Stimulated activated CD8-positive, alpha-beta memory T cell treated with anti-CD3 and anti-CD28 coated beads, Interleukin-2, amount 100 ng/mL, for 48 hours (primary cell): ENCODE measurements around the gene OR10D3.
"Not testable (repeated sequence)": the region's sequence is repeated elsewhere in the genome, so short reads cannot be mapped to it uniquely, and the experiment has no call there.

Experiments
- DNase-seq, 2 donors: peaks; one replicate each; pipeline ENCODE4 v3.0.0-alpha.2; 2020; ENCODE audit warnings: low read depth in 2 of 2

Gene OR10D3

GRCh38 chr11:124194293-124195188, 11.4 kb downstream of the OR10D3 start:
- no peak for DNase-seq

DNA sequence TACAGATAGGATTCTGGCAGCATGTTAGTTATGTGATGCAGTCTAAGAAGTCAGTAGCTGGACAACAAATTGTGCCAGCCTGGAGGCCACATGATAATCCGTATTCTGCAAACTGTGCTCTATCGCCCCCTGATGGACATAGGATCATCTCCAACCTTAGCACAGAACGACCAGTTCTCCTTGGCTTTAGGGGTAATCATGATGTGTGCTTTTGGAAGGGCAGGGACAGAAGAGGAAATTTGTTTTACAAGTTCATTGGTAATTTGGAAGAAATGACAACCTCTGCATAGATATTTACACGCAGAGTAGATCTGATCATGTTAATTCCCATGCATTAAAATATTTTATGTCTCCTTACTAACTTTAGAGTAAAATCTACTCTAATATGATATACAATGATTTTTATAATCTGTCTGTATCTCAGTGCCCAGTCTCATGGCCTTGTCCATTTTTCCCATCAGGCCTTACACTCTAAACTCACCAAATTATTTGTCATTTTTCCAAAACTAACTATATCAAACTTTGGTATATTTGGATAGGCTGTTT, 12.1 kb downstream of the OR10D3 start:
- peak in 1 of 2 donors; percentile 7 for DNase-seq

- no peak for DNase-seq
Observed at GRCh38 chr11:124197999-124198398, 14.9 kb downstream of the OR10D3 start.

DNA sequence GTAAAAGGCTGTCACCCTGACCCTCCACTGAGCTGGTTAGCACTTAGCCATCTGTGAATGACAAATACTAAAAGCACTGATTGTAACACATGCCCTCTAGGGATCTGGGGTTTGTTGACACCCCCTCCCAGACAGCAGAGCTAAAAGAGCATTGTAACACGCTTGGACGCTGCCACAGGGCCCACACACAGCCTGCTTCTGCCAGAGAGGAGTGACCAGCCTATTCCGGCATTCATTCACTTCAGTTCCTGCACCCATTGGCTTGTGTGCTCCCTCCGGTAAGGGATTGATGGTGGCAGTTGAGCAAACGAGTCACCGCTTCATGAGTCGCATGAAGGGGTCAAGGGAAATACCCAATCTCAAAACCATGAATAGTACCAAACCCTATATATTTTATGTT, 15.8 kb downstream of the OR10D3 start:
- DNase-seq = no peak

DNA sequence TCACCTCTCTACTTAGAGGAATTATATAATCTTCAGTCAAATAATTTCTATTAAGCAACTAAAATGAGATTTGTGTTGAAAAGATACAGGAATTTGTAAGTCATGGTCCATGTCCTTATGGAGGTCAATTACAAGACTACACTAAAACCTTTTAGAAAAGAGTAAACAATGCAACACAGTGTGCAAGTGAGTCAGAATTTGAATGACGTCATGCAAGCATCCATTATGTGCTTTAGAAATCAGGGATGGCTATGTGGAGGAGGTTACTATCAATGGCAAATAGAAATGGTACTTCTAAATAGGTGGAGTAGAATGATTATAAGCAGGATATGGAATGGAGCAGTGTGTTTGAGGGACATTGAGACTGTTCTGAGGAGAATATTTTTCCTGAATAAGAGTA, 16.6 kb downstream of the OR10D3 start:
- DNase-seq = no peak

DNA sequence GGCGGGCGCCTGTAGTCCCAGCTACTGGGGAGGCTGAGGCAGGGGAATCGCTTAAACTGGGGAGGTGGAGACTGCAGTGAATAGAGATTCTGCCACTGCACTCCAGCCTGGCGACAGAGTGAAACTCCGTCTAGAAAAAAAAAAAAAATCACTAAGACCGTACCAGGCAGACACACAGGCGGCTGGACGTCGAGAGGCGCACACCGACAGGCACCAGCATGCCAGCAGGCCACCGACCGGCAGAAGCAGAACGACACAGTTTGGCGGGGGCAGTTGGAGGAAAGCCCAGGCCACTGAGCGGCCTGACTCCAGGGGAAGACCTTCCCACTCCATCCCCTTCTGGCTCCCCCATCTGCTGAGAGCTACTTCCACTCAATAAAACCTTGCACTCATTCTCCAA, 17.5 kb downstream of the OR10D3 start:
- no peak for DNase-seq

DNA sequence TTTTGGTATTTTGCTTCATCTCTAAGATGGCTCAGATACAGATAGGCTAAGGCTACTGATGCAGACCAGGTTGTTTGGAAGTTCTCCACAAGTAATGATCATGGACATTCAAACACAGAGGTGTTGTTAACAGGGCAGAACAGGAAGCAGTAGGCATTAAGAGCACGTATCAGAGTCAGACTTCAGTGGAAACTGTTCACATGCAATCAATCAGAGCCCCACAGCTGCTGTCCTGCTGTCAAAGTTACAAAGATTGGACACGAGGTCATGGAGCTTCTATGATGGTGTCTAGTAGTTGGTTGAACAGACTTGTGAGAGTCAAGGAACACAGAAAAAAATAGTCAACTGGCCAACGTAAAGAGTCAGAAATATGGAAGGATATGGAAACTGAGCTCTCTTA, 19.8 kb downstream of the OR10D3 start:
- no peak for DNase-seq

DNA sequence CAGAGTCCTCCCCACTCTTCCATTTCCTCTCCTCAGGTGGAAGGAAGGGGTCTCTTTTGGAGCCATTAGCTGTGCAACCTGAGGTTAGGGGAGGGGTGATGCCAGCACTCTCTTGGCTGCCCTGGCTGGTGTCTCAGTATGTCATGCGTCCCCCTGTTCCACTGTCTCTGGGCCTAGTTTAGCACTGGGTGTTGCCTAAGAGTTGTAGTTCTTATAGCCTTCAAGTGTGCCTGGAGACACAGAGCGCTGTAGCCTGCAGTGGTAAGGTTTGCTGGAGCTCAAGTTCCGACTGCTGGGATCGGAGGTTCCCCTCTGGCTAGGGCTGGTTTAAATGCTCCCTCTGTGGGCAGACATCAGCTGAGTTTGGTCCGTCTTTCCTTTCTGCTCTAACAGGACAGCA, 20.9 kb downstream of the OR10D3 start:
- no peak for DNase-seq

GRCh38 chr11:124207102-124207792, 24.1 kb downstream of the OR10D3 start:
- DNase-seq = no peak

DNA sequence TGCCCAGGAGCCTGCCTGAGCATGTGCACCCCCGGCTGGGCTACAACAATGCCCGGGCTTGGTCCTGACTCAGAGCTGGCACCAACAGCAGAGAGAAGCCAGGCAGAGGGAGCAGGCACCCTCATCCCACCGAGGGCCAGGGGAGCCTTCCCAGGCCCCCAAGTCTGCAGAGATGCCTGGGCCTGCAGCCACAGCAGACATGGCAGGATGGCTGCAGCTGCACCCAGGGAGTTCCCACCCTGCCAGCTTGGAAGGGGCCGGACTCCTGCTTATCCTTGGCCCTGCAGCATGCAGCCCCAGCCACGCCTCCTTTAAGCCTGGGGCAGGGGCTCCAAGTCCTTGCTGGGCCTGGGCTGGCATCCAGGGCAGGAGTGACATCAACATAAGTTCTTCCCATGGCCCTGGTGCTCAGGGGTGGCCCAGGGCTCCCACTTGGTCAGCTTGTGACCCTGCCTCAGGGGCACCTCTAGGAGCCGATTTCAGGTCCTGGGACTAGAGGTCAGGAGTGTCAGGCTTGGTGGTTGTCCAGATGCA, 26.7 kb downstream of the OR10D3 start:
- no peak for DNase-seq

- DNase-seq = no peak
Observed at GRCh38 chr11:124210421-124210820, 27.3 kb downstream of the OR10D3 start.

DNA sequence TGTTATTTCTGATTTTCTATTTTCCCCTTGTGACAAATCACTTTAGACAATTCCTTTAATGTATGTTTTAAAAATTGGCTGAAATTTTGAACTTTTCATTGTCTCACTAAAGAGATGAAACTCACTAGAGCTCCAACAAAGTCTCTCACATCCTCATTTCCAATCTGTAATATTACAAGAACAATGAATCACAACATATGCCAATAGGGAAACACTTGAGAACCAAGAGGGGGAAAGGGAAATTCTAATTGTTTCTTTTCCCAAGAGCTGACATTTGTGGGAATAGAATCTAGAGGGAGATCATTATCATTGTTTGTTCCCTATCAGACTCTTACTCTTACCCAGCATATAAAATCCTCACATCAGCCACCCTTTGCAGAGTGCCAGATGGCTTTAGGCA, 28.2 kb downstream of the OR10D3 start:
- DNase-seq = no peak

GRCh38 chr11:124214027-124214426, 30.9 kb downstream of the OR10D3 start:
- no peak for DNase-seq

GRCh38 chr11:124219126-124219525, 36.0 kb downstream of the OR10D3 start:
- no peak for DNase-seq

GRCh38 chr11:124222407-124222806, 39.3 kb downstream of the OR10D3 start:
- no peak for DNase-seq

GRCh38 chr11:124224618-124225423, 41.7 kb downstream of the OR10D3 start:
- not testable (repeated sequence) for DNase-seq

- no peak for DNase-seq
Observed at GRCh38 chr11:124225471-124225870, 42.3 kb downstream of the OR10D3 start.

- DNase-seq = no peak
Observed at GRCh38 chr11:124233376-124233775, 50.2 kb downstream of the OR10D3 start.
